Measurements from ENCODE around the gene DLGAP4. TPM values are rescaled to one million over a fixed set of nuclear protein-coding genes. Genes with fewer than 3 reads are reported as not detected.
A peak's percentile ranks its signal among the peaks of the same experiment; 100 is the strongest.

DLGAP4 gene
- total RNA-seq, 2 donors from 2014 or later = 62.9 to 78.2 TPM

DNA sequence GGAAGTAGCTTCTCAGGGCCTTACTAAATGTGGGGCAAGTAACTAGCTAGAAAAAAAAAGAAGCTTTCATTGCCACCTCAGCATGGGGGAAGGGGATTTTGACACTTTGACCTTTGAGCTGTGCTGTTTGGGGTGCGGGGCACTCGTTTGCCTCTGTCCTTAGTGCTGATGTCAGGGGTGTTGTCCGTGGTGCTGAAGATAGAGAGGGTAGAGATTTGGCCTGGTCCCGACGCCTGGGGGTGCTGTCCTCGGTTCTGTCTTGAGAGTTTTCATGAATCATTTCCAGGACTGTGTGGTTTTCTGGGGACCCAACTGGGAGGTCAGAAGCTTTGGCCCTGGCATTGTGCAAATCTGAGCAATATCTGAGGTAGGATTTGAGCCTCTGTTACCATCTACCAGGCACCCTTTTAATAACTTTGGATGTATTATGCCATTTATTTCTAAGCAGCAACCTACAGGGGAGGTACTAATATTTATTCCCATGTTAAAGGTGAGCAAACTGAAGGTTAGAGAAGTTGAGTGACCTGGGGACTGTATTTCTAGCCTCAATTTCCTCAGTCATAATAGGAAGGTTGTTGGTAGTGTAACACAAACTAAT, 78.0 kb downstream of the DLGAP4 start:
- Histone ChIP-seq H3K27me3 (ENCODE audit: control insufficient read depth, insufficient read depth, low read length, poor library complexity, severe bottlenecking) (no peaks in the 10 kb centered on the region), H3K4me1 (ENCODE audit: control insufficient read depth, insufficient read depth, low read length) (no peaks in the 10 kb centered on the region), H3K9ac (ENCODE audit: extremely low read depth, low read length, poor library complexity, severe bottlenecking) (no peak overlapping the region), H3K4me3 (ENCODE audit: low read length) (no peak overlapping the region), H3K9me3 (ENCODE audit: control insufficient read depth, low read length) (no peaks in the 10 kb centered on the region), H3K36me3 (ENCODE audit: control insufficient read depth, insufficient read depth, low read length) (no peaks in the 10 kb centered on the region), H3K27ac (ENCODE audit: low read depth, low read length) (no peak overlapping the region)
- no peak overlapping the region for H3K4me3 Mint-ChIP-seq
- peaks cover 8% of the 10 kb centered on the region for H3K27me3 Mint-ChIP-seq (ENCODE audit: insufficient read depth)
- WGBS, 2 experiments (ENCODE audit: insufficient coverage in 1 of 2, insufficient read length in 1 of 2) = 0 to 4% methylated on average over 3 to 6 of the region's 6 CpGs
- H3K9me3 Mint-ChIP-seq = no peaks in the 10 kb centered on the region
- no peaks in the 10 kb centered on the region for H3K36me3 Mint-ChIP-seq (ENCODE audit: low read depth)
- no peaks in the 10 kb centered on the region for H3K4me1 Mint-ChIP-seq
- no peak overlapping the region for H3K27ac Mint-ChIP-seq
- TF ChIP-seq CTCF (conservative IDR thresholded peaks at IDR 0.05) = peak; percentile 64
- peak; percentile 97 for DNase-seq

DNA sequence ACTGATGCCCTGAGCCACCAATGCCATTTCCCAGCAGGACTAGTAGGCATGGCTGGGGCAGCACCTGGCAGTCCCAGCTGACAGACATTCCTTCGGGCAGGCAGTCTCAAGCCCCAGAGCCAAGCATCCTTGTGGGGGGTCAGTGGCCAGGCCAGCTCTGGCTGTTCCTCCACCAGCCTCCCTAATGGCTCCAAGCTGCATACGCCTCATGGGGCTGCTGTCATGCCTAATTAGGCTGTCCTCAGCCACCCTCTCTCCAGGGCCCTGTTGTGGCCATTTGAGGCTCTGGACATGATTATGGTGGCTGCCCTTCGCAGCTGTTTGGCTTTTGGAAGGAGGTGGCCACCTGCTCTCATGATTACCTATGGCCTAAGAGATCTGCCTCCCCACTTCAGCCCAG, 79.4 kb downstream of the DLGAP4 start:
- Mint-ChIP-seq H3K4me1 (no peaks in the 10 kb centered on the region), H3K4me3 (no peak overlapping the region), H3K27ac (no peak overlapping the region), H3K9me3 (no peaks in the 10 kb centered on the region), H3K27me3 (ENCODE audit: insufficient read depth) (peaks cover 8% of the 10 kb centered on the region), H3K36me3 (ENCODE audit: low read depth) (no peaks in the 10 kb centered on the region)
- Histone ChIP-seq H3K4me3 (ENCODE audit: low read length) (no peak overlapping the region), H3K9me3 (ENCODE audit: control insufficient read depth, low read length) (no peaks in the 10 kb centered on the region), H3K27me3 (ENCODE audit: control insufficient read depth, insufficient read depth, low read length, poor library complexity, severe bottlenecking) (no peaks in the 10 kb centered on the region), H3K36me3 (ENCODE audit: control insufficient read depth, insufficient read depth, low read length) (no peaks in the 10 kb centered on the region), H3K4me1 (ENCODE audit: control insufficient read depth, insufficient read depth, low read length) (no peaks in the 10 kb centered on the region), H3K27ac (ENCODE audit: low read depth, low read length) (no peak overlapping the region), H3K9ac (ENCODE audit: extremely low read depth, low read length, poor library complexity, severe bottlenecking) (no peak overlapping the region)
- WGBS, 2 experiments (ENCODE audit: insufficient coverage in 1 of 2, insufficient read length in 1 of 2) = 71 to 84% methylated on average over 1 to 3 of the region's 3 CpGs
- no peak for TF ChIP-seq CTCF (conservative IDR thresholded peaks at IDR 0.05)
- DNase-seq = no peak

- no peaks in the 10 kb centered on the region for H3K4me1 ChIP-seq (ENCODE audit: control insufficient read depth, insufficient read depth, low read length)
- H3K36me3 Mint-ChIP-seq (ENCODE audit: low read depth) = no peaks in the 10 kb centered on the region
- H3K27ac ChIP-seq (ENCODE audit: low read depth, low read length) = no peak overlapping the region
- no peak overlapping the region for H3K4me3 ChIP-seq (ENCODE audit: low read length)
- no peak overlapping the region for H3K4me3 Mint-ChIP-seq
- TF ChIP-seq CTCF (conservative IDR thresholded peaks at IDR 0.05) = no peak
- H3K27me3 ChIP-seq (ENCODE audit: control insufficient read depth, insufficient read depth, low read length, poor library complexity, severe bottlenecking) = no peaks in the 10 kb centered on the region
- peaks cover 5% of the 10 kb centered on the region for H3K27me3 Mint-ChIP-seq (ENCODE audit: insufficient read depth)
- no peaks in the 10 kb centered on the region for H3K36me3 ChIP-seq (ENCODE audit: control insufficient read depth, insufficient read depth, low read length)
- H3K9me3 Mint-ChIP-seq = no peaks in the 10 kb centered on the region
- H3K9me3 ChIP-seq (ENCODE audit: control insufficient read depth, low read length) = no peaks in the 10 kb centered on the region
- DNase-seq = no peak
- peaks cover 2% of the 10 kb centered on the region for H3K4me1 Mint-ChIP-seq
- no peak overlapping the region for H3K9ac ChIP-seq (ENCODE audit: extremely low read depth, low read length, poor library complexity, severe bottlenecking)
- no peak overlapping the region for H3K27ac Mint-ChIP-seq
These were observed 80.1 kb downstream of the DLGAP4 start for GRCh38 chr20:36386236-36386635.

Data from endodermal cell (in vitro differentiated cells).